OCI-LY3 (cell line): ENCODE data around the gene BPIFA1.

Experiments
- EZH2phosphoT487 ChIP-seq: fragments of 200-600 bp; shearing (Covaris generic); IDR thresholded peaks from 2 replicates; pipeline ENCODE4 v1.6.1; 2018; ENCODE audit warnings: antibody characterized with exemption, mixed run types, low read depth
- TF ChIP-seq, protein P1 (sequence below): fragments of 200-600, 300-600 bp; sonication (generic); IDR thresholded peaks from 2 replicates; pipeline ENCODE4 v1.5.1; 2014; ENCODE audit warnings: antibody characterized with exemption, low read length, low read depth

DNA sequence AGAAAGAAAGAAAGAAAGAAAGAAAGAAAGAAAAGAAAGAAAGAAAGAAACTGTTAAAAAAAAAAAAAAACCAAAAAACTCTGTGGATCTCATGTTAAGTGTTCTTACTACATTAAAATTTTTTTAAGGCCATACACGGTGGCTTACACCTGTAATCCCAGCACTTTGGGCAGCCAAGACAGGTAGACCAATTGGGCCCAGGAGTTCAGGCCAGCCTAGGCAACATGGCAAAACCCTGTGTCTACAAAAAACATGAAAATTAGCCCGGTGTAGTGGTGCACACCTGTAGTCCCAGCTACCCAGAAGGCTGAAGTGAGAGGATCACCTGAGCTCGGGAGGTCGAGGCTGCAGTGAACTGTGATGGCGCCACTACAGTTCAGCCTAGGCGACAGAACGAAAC lies 4.6 kb upstream of the BPIFA1 start:
- TF ChIP-seq, protein P1, sequence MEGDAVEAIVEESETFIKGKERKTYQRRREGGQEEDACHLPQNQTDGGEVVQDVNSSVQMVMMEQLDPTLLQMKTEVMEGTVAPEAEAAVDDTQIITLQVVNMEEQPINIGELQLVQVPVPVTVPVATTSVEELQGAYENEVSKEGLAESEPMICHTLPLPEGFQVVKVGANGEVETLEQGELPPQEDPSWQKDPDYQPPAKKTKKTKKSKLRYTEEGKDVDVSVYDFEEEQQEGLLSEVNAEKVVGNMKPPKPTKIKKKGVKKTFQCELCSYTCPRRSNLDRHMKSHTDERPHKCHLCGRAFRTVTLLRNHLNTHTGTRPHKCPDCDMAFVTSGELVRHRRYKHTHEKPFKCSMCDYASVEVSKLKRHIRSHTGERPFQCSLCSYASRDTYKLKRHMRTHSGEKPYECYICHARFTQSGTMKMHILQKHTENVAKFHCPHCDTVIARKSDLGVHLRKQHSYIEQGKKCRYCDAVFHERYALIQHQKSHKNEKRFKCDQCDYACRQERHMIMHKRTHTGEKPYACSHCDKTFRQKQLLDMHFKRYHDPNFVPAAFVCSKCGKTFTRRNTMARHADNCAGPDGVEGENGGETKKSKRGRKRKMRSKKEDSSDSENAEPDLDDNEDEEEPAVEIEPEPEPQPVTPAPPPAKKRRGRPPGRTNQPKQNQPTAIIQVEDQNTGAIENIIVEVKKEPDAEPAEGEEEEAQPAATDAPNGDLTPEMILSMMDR, result no peak
- TF ChIP-seq EZH2phosphoT487, result no peak
